IMR-90 (cell line): Measurements from ENCODE around the gene FXN. TPM values are rescaled to one million over a fixed set of nuclear protein-coding genes. Genes with fewer than 3 reads are reported as not detected.

Experiments
- ATAC-seq: fragments of 200-7000 bp; cut with Tn5 transposase; 2 replicates; pipeline ENCODE4 v1.9.1; 2020; ENCODE audit warnings: low read depth, mild to moderate bottlenecking, moderate library complexity
- BruUV-seq: library from RNA; stranded (reverse); fragments of 400-500 nt; replicated peaks from 2 replicates; lab custom pipeline; 2021; lab: Mats Ljungman, UMichigan
- CTCF ChIA-PET: fragments of 300-600 bp; formaldehyde crosslinking; extraction: SDS; loops from one replicate; lab custom pipeline; 2021; ENCODE audit warnings: antibody characterized with exemption; lab: Yijun Ruan, JAX
- POLR2A ChIA-PET: fragments of 300-600 bp; sonication (Branson Sonifier 250); formaldehyde crosslinking; loops from one replicate; lab custom pipeline; 2022; ENCODE audit warnings: antibody characterized with exemption; ENCODE audit not compliant: unreplicated experiment; lab: Charles Lee
- DNase-seq: peaks from one replicate; pipeline ENCODE4 v3.0.0; 2013
- H2AFZ ChIP-seq: replicated peaks from 2 replicates; pipeline ENCODE3; 2013; ENCODE audit warnings: low read length, mild to moderate bottlenecking; ENCODE audit not compliant: poor library complexity
- H2AK5ac ChIP-seq: 2 replicates; pipeline ENCODE4 v1.6.1; 2013; ENCODE audit warnings: low read depth, low read length, inconsistent platforms
- H2AK9ac ChIP-seq: replicated peaks from 2 replicates; pipeline ENCODE3; 2013; ENCODE audit warnings: mild to moderate bottlenecking, low read depth, low read length, moderate library complexity; ENCODE audit not compliant: poor library complexity
- H2BK120ac ChIP-seq: 2 replicates; pipeline ENCODE4 v1.6.1; 2013; ENCODE audit warnings: low read depth, low read length, inconsistent platforms
- H2BK15ac ChIP-seq: 3 replicates; pipeline ENCODE4 v1.6.1; 2013; ENCODE audit warnings: low read depth, low read length, inconsistent platforms
- H2BK20ac ChIP-seq: 2 replicates; pipeline ENCODE4 v1.6.1; 2013; ENCODE audit warnings: low read depth, mild to moderate bottlenecking, inconsistent platforms, low read length, moderate library complexity
- H2BK5ac ChIP-seq: 2 replicates; pipeline ENCODE4 v1.6.1; 2013; ENCODE audit warnings: mild to moderate bottlenecking, low read depth, low read length, inconsistent platforms; ENCODE audit not compliant: poor library complexity, severe bottlenecking
- H3K14ac ChIP-seq: replicated peaks from 2 replicates; pipeline ENCODE4 v1.6.1; 2013; ENCODE audit warnings: low read depth, low read length, inconsistent platforms
- H3K18ac ChIP-seq: 2 replicates; pipeline ENCODE4 v1.6.1; 2013; ENCODE audit warnings: low read depth, low read length, control low read depth
- H3K23ac ChIP-seq: 2 replicates; pipeline ENCODE4 v1.6.1; 2013; ENCODE audit warnings: low read depth, low read length, inconsistent platforms
- H3K27ac ChIP-seq: 2 replicates; pipeline ENCODE4 v1.5.1; 2013; ENCODE audit warnings: mild to moderate bottlenecking, control low read depth, low read length; ENCODE audit not compliant: insufficient read depth
- H3K27me3 ChIP-seq: 2 replicates; pipeline ENCODE4 v1.6.1; 2013; ENCODE audit warnings: low read length; ENCODE audit not compliant: control insufficient read depth, insufficient read depth
- H3K36me3 ChIP-seq: 2 replicates; pipeline ENCODE4 v1.6.1; 2013; ENCODE audit warnings: low read length, mixed read lengths; ENCODE audit not compliant: control insufficient read depth, insufficient read depth
- H3K4ac ChIP-seq: 2 replicates; pipeline ENCODE4 v1.6.1; 2013; ENCODE audit warnings: low read depth, low read length, inconsistent platforms
- H3K4me1 ChIP-seq: 2 replicates; pipeline ENCODE4 v1.6.1; 2013; ENCODE audit warnings: low read length, mixed read lengths; ENCODE audit not compliant: control insufficient read depth, insufficient read depth
- H3K4me2 ChIP-seq: 2 replicates; pipeline ENCODE4 v1.6.1; 2013; ENCODE audit warnings: low read depth, mild to moderate bottlenecking, control low read depth, low read length, moderate library complexity
- H3K4me3 ChIP-seq: 2 replicates; pipeline ENCODE4 v1.5.1; 2013; ENCODE audit warnings: low read depth, mild to moderate bottlenecking, control low read depth, low read length, moderate library complexity; ENCODE audit not compliant: insufficient read depth
- H3K56ac ChIP-seq: 2 replicates; pipeline ENCODE4 v1.6.1; 2013; ENCODE audit warnings: low read length, inconsistent platforms; ENCODE audit not compliant: insufficient read depth; ENCODE audit errors: extremely low read depth
- H3K79me1 ChIP-seq, 2 experiments: 2 replicates each; pipeline ENCODE4 v1.6.1; 2013; ENCODE audit warnings: low read length in 2 of 2, inconsistent platforms in 1 of 2, low read depth in 1 of 2
- H3K9ac ChIP-seq: 2 replicates; pipeline ENCODE4 v1.6.1; 2013; ENCODE audit warnings: low read depth, low read length, control low read depth
- H3K9me1 ChIP-seq: 2 replicates; pipeline ENCODE4 v1.6.1; 2013; ENCODE audit warnings: low read length, inconsistent platforms; ENCODE audit not compliant: insufficient read depth
- H3K9me3 ChIP-seq: 2 replicates; pipeline ENCODE4 v1.6.1; 2013; ENCODE audit warnings: low read length; ENCODE audit not compliant: control insufficient read depth, insufficient read depth
- H4K20me1 ChIP-seq: 2 replicates; pipeline ENCODE4 v1.6.1; 2013; ENCODE audit warnings: low read length, inconsistent platforms; ENCODE audit not compliant: insufficient read depth
- H4K5ac ChIP-seq: 2 replicates; pipeline ENCODE4 v1.6.1; 2013; ENCODE audit warnings: mild to moderate bottlenecking, low read depth, low read length, control low read depth
- H4K8ac ChIP-seq, 2 experiments: 2 replicates each; pipeline ENCODE4 v1.6.1; 2013; ENCODE audit warnings: low read depth in 2 of 2, low read length in 2 of 2, control low read depth in 1 of 2, inconsistent platforms in 1 of 2
- H4K91ac ChIP-seq: 2 replicates; pipeline ENCODE4 v1.6.1; 2013; ENCODE audit warnings: low read depth, low read length, inconsistent platforms; ENCODE audit not compliant: insufficient read depth
- BHLHE40 ChIP-seq: fragments of 150-350 bp; IDR thresholded peaks from 2 replicates; pipeline ENCODE4 v1.6.1; 2016; ENCODE audit warnings: mild to moderate bottlenecking, low read depth, low read length
- CEBPB ChIP-seq: IDR thresholded peaks from 2 replicates; pipeline ENCODE4 v1.6.1; 2012; ENCODE audit warnings: low read depth, low read length, improper control_type of control experiment
- CTCF ChIP-seq: conservative IDR thresholded peaks from 2 replicates; pipeline ENCODE4 v1.5.1; 2012; ENCODE audit warnings: mild to moderate bottlenecking, low read depth, low read length, improper control_type of control experiment
- FOS ChIP-seq: fragments of 150-350 bp; IDR thresholded peaks from 2 replicates; pipeline ENCODE4 v1.6.1; 2016; ENCODE audit warnings: low read depth, low read length
- MAFK ChIP-seq: IDR thresholded peaks from 2 replicates; pipeline ENCODE4 v1.6.1; 2012; ENCODE audit warnings: low read depth, low read length, improper control_type of control experiment
- NFE2L2 ChIP-seq: fragments of 150-350 bp; IDR thresholded peaks from 2 replicates; pipeline ENCODE4 v1.6.1; 2016; ENCODE audit warnings: low read depth, mild to moderate bottlenecking, low read length
- POLR2A ChIP-seq: IDR thresholded peaks from 2 replicates; pipeline ENCODE4 v1.6.1; 2012; ENCODE audit warnings: mild to moderate bottlenecking, low read depth, low read length
- RAD21 ChIP-seq: IDR thresholded peaks from 2 replicates; pipeline ENCODE4 v1.6.1; 2012; ENCODE audit warnings: low read length, improper control_type of control experiment
- RCOR1 ChIP-seq: IDR thresholded peaks from 2 replicates; pipeline ENCODE4 v1.6.1; 2012; ENCODE audit warnings: mild to moderate bottlenecking, low read length, improper control_type of control experiment; ENCODE audit not compliant: insufficient replicate concordance
- USF2 ChIP-seq: fragments of 150-350 bp; IDR thresholded peaks from 2 replicates; pipeline ENCODE4 v1.6.1; 2017; ENCODE audit warnings: mild to moderate bottlenecking, antibody characterized with exemption, low read length, low read depth
- WGBS, 2 experiments: methylation state at CpG; one replicate each; pipeline versions ENCODE4 v1.1.5 to v1.1.7; 2013; ENCODE audit warnings: missing lambda C conversion rate in 2 of 2; ENCODE audit not compliant: insufficient read length in 1 of 2; ENCODE audit errors: extremely low coverage in 2 of 2; 5-methylcytosine and 5-hydroxymethylcytosine counted together
- dilution Hi-C: fragments of 300-500 bp; cut with HindIII; formaldehyde crosslinking; loops from one replicate; pipeline ENCODE4 v1.14.3; 2018; ENCODE audit warnings: low sequenced_read_pairs; ENCODE audit not compliant: unreplicated experiment
- in situ Hi-C: fragments of 300-500 bp; cut with MboI; formaldehyde crosslinking; loops from 3 replicates; pipeline ENCODE4 v1.14.3; 2019; ENCODE audit warnings: low sequenced_read_pairs, inconsistent platforms, mixed read lengths
- intact Hi-C: fragments of 100-400 bp; cut with micrococcal nuclease; formaldehyde crosslinking; loops from 2 replicates; pipeline ENCODE4 v1.10.0; 2022
- polyA plus RNA-seq, 3 experiments: library from polyadenylated mRNA; depleted of rRNA; stranded (reverse); fragments of >200 nt; gene quantifications; 2 replicates each; pipeline ENCODE4 v1.2.3, GENCODE V29; 2012; ENCODE audit warnings: low replicate concordance in 1 of 3
- total RNA-seq: library from RNA; depleted of rRNA; stranded (reverse); fragments of >200 nt; gene quantifications from 2 replicates; pipeline ENCODE4 v1.2.3, GENCODE V29; 2012

The FXN gene
- total and polyA plus RNA-seq, 2 of the 4 experiments (the other 2 are of a cell fraction) = 3.9 to 18.1 TPM

- no peak overlapping the region for H2BK20ac ChIP-seq
- no peak overlapping the region for H4K5ac ChIP-seq
- no peak for ATAC-seq
- WGBS, 2 experiments = 86% methylated on average over 1 of the region's 4 CpGs; no CpG with 5 or more reads in 1 of the 2 experiments
- H3K27ac ChIP-seq = no peak overlapping the region
- H3K14ac ChIP-seq = no peak overlapping the region
- no peak overlapping the region for H3K9ac ChIP-seq
- H3K4ac ChIP-seq = no peak overlapping the region
- H3K79me1 ChIP-seq = peaks cover 2 to 13% of the 10 kb centered on the region in 2 experiments
- no peak for DNase-seq
- intact Hi-C loops (no loop called here), dilution Hi-C loops (no loop called here), in situ Hi-C loops (no loop called here)
- POLR2A ChIA-PET = no interaction called here
- H3K56ac ChIP-seq = no peak overlapping the region
- H3K9me3 ChIP-seq = no peaks in the 10 kb centered on the region
- no peaks in the 10 kb centered on the region; the same call in 1 of the 2 replicates for H3K9me1 ChIP-seq
- no peak overlapping the region for H3K18ac ChIP-seq
- no peak overlapping the region for H3K4me2 ChIP-seq
- H4K8ac ChIP-seq = no peak overlapping the region
- peaks cover 8% of the 10 kb centered on the region for H3K4me1 ChIP-seq
- H4K20me1 ChIP-seq = no peaks in the 10 kb centered on the region; the same call in 1 of the 2 replicates
- H2AK9ac ChIP-seq = no peak overlapping the region
- CTCF ChIA-PET = no interaction called here
- H2BK15ac ChIP-seq = no peak overlapping the region
- no peak overlapping the region for H4K91ac ChIP-seq
- BruUV-seq = no TSS peak
- no peak overlapping the region for H3K23ac ChIP-seq
- H2AK5ac ChIP-seq = no peak overlapping the region
- no peak overlapping the region for H3K4me3 ChIP-seq
- H2BK120ac ChIP-seq = no peak overlapping the region
- TF ChIP-seq NFE2L2 (no peak), CEBPB (no peak), MAFK (no peak), USF2 (no peak), FOS (no peak), CTCF (no peak), BHLHE40 (no peak), POLR2A (no peak), RAD21 (no peak), RCOR1 (no peak)
- no peak overlapping the region for H2BK5ac ChIP-seq
- H3K36me3 ChIP-seq = peaks cover 16% of the 10 kb centered on the region
- no peak overlapping the region for H2AFZ ChIP-seq
- no peaks in the 10 kb centered on the region for H3K27me3 ChIP-seq
These were observed 11.8 kb downstream of the FXN start for GRCh38 chr9:69047371-69047770.
